HG02938 (cell line): ENCODE results near the gene HOXD8.

Experiments used
- ATAC-seq: cut with Tn5 transposase; IDR thresholded peaks from one replicate; pipeline ENCODE4 v1.9.1; 2021; ENCODE audit warnings: mild to moderate bottlenecking, moderate library complexity; ENCODE audit not compliant: unreplicated experiment

The HOXD8 gene

GRCh38 chr2:176114930-176115625, 14.4 kb upstream of the HOXD8 start:
- no peak for ATAC-seq

- ATAC-seq = no peak
Observed at GRCh38 chr2:176115883-176116813, 13.4 kb upstream of the HOXD8 start, which contains the start of gene HOXD10. Gene HOXD10 (plus strand): TSS chr2:176116778. CDS start chr2:176116834, 56 bp downstream.

- no peak for ATAC-seq
Observed at GRCh38 chr2:176117162-176117822, 12.2 kb upstream of the HOXD8 start.

GRCh38 chr2:176117823-176118371, 11.6 kb upstream of the HOXD8 start:
- no peak for ATAC-seq

GRCh38 chr2:176118601-176119339, 10.7 kb upstream of the HOXD8 start:
- no peak for ATAC-seq

- ATAC-seq = no peak
Observed at GRCh38 chr2:176120364-176121189, 8.9 kb upstream of the HOXD8 start.

GRCh38 chr2:176121190-176122051, 8.1 kb upstream of the HOXD8 start:
- ATAC-seq = no peak

- ATAC-seq = no peak
Observed at GRCh38 chr2:176122052-176122682, 7.3 kb upstream of the HOXD8 start.

- ATAC-seq = no peak
Observed at GRCh38 chr2:176122683-176123410, 6.7 kb upstream of the HOXD8 start, which contains the start of gene HOXD9. Gene HOXD9 (plus strand): TSS chr2:176122719. CDS start chr2:176122769, 50 bp downstream.

- ATAC-seq = no peak
Observed at GRCh38 chr2:176123411-176124109, 5.9 kb upstream of the HOXD8 start.

GRCh38 chr2:176124110-176124946, 5.2 kb upstream of the HOXD8 start:
- no peak for ATAC-seq

- no peak for ATAC-seq
Observed at GRCh38 chr2:176124947-176125771, 4.3 kb upstream of the HOXD8 start.

- ATAC-seq = no peak
Observed at GRCh38 chr2:176125772-176126054, 3.8 kb upstream of the HOXD8 start.

GRCh38 chr2:176126929-176127773, 2.4 kb upstream of the HOXD8 start:
- no peak for ATAC-seq

GRCh38 chr2:176127774-176128072, 1.8 kb upstream of the HOXD8 start:
- no peak for ATAC-seq
